ENCODE data around the gene SUCLG2.

SUCLG2 gene

DNA sequence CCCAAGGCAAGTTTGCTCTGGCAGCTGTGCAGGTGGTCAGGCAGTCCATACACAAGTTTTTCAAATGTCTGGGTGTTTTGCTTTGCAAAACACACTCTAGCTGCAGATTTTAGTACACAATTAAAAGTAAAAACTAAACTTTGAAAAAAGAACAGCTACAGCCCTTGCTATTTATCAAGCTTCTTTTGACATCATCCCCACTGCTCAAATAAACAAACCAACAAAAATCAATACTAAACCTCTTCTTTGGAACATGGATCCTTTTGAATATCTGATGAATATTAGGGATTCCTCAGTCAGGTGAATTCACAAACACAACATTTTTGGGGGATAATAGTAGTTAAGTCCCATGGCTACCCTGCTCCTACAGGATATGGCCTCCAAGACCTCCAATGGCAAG is 249.2 kb downstream of the SUCLG2 start:
- TF ChIP-seq, protein P1, sequence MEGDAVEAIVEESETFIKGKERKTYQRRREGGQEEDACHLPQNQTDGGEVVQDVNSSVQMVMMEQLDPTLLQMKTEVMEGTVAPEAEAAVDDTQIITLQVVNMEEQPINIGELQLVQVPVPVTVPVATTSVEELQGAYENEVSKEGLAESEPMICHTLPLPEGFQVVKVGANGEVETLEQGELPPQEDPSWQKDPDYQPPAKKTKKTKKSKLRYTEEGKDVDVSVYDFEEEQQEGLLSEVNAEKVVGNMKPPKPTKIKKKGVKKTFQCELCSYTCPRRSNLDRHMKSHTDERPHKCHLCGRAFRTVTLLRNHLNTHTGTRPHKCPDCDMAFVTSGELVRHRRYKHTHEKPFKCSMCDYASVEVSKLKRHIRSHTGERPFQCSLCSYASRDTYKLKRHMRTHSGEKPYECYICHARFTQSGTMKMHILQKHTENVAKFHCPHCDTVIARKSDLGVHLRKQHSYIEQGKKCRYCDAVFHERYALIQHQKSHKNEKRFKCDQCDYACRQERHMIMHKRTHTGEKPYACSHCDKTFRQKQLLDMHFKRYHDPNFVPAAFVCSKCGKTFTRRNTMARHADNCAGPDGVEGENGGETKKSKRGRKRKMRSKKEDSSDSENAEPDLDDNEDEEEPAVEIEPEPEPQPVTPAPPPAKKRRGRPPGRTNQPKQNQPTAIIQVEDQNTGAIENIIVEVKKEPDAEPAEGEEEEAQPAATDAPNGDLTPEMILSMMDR (IDR thresholded peaks at IDR 0.05; ENCODE audit: control insufficient read depth, insufficient read depth, low read depth, low read length, missing control alignments), result no peak
- DNase-seq (ENCODE audit: low read depth), result no peak
- no peak overlapping the region for H3K4me3 ChIP-seq (ENCODE audit: control insufficient read depth, low read depth, low read length)

DNA sequence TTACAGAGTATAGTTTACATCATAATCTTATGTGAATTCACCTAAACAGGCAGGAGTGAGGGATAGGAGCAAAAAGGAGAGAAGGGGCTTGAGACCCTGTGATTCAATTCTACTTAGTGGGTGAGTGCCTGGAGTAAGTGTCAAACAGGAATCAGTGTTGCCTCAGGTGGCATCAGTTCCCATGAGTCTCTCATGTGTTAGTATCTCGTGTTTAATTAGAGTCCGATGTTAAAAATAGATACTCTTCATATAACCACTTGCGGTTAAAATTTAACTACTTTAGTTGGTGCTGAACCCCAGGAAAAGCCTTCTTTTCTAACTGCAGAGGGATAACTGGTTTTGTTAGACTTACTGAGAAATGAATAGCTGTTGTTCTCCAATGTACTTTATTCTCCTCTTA is 251.5 kb downstream of the SUCLG2 start:
- no peak for DNase-seq (ENCODE audit: low read depth)
- TF ChIP-seq, protein P1 (IDR thresholded peaks at IDR 0.05; ENCODE audit: control insufficient read depth, insufficient read depth, low read depth, low read length, missing control alignments), result no peak
- no peak overlapping the region for H3K4me3 ChIP-seq (ENCODE audit: control insufficient read depth, low read depth, low read length)

DNA sequence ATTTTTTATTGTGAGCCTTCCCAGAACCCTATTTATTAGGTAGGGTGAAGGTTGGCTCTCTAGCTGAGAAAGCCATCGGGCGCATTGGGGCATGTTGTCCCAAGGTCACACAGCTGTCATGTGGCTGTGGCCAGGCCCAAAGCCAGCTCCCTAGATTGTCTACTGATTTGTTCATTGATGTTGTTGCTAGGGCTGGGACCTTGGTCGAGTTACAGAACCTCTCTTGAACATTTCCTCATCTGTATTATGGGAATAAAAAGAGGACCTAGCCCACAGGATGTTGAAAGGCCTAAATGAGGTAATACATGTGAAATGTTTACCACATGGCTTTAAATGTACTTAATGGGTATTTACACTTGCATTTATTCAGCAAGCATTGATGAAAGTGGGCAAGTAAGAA is 252.5 kb downstream of the SUCLG2 start:
- no peak overlapping the region for H3K4me3 ChIP-seq (ENCODE audit: control insufficient read depth, low read depth, low read length)
- TF ChIP-seq, protein P1 (IDR thresholded peaks at IDR 0.05; ENCODE audit: control insufficient read depth, insufficient read depth, low read depth, low read length, missing control alignments), result no peak
- DNase-seq (ENCODE audit: low read depth), result no peak

DNA sequence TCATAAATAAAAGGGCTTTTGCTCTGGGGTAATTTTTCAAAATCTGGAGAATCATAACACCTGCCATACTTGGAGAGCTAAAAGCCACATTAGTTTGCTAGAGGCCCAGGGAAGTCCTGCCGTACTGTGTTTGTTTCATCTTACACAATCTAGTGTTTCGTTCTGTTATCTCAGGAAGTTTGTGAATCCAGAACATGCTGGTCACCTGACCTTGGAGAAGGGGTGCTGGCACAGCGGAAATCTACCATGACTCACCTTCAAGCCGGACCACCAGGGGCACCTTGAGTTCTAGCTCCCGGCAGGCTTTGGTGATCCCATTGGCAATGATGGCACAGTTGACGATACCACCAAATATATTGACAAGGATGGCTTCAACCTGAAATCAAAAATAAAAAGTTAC is 253.9 kb downstream of the SUCLG2 start:
- TF ChIP-seq, protein P1 (IDR thresholded peaks at IDR 0.05; ENCODE audit: control insufficient read depth, insufficient read depth, low read depth, low read length, missing control alignments), result no peak
- DNase-seq (ENCODE audit: low read depth), result no peak

DNA sequence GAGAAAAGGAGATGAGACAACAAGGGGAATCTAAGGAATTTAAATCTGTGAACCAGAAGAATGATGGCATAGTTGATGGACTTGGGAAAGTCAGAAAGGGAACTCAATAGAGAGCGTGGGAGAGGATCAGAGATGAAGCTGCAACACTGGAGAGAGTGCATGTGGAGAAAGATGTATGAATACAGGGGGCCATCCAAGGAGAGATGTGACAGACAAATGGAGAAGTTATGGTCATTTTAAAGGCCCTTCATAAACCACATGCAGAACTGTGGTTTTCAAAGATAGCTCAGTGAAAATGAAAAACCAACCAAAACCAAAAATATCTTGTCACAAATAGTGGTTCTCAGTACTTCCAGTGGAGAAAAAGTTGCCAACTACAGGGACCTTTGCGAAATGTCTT is 265.2 kb downstream of the SUCLG2 start:
- DNase-seq (ENCODE audit: low read depth), result no peak
- H3K4me3 ChIP-seq (ENCODE audit: control insufficient read depth, low read depth, low read length), result no peak overlapping the region
- TF ChIP-seq, protein P1 (IDR thresholded peaks at IDR 0.05; ENCODE audit: control insufficient read depth, insufficient read depth, low read depth, low read length, missing control alignments), result no peak

More for the DNA sequence above, 253.9 kb downstream of the SUCLG2 start:
- H3K4me3 ChIP-seq (ENCODE audit: control insufficient read depth, low read depth, low read length), result no peak overlapping the region

DNA sequence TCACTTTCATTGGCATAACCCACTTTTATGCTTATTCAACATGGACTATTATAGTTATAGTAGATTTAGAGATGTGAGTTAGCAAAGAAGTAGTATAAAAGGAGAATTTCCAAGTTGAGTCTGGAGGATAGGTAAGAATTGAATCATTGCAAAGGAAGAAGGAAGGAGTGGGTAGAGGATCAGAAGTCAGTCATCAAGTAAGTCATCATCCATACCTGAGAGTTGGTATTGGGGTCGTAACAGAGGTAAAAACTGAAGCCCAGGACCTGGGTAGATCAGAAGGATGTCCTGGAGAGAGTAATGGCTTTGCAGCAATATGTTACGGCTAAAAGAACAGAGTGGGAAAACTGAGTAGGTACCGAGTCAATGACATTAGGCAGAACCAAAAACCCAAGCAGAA is 265.7 kb downstream of the SUCLG2 start:
- DNase-seq (ENCODE audit: low read depth), result no peak
- TF ChIP-seq, protein P1 (IDR thresholded peaks at IDR 0.05; ENCODE audit: control insufficient read depth, insufficient read depth, low read depth, low read length, missing control alignments), result no peak
- H3K4me3 ChIP-seq (ENCODE audit: control insufficient read depth, low read depth, low read length), result no peak overlapping the region

DNA sequence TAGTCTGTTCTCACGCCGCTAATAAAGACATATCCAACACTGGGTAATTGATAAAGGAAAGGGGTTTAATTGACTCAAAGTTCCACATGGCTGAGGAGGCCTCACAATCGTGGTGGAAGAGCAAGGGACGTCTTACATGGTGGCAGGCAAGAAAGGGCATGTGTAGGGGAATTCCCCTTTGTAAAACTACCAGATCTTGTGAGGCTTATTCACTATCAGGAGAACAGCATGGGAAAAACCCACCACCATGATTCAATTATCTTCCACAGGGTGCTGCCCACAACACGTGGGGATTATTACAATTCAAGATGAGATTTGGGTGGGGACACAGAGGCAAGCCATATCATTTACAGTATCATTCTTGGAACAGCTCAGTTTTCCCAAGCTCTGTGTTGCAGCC is 268.0 kb downstream of the SUCLG2 start:
- no peak for DNase-seq (ENCODE audit: low read depth)
- TF ChIP-seq, protein P1 (IDR thresholded peaks at IDR 0.05; ENCODE audit: control insufficient read depth, insufficient read depth, low read depth, low read length, missing control alignments), result no peak
- no peak overlapping the region for H3K4me3 ChIP-seq (ENCODE audit: control insufficient read depth, low read depth, low read length)
